Stimulated activated naive CD4-positive, alpha-beta T cell (primary cell): ENCODE results near the gene PSENEN.

Experiments used
- DNase-seq, 6 experiments: peaks; one replicate each; lab custom pipeline; 2025; lab: John Stamatoyannopoulos, UW

Gene PSENEN

GRCh38 chr19:35745328-35746086, at the start of gene PSENEN, which contains the start of gene U2AF1L4:
PSENEN (plus strand) TSS chr19:35745651; CDS start chr19:35745931, 280 bp downstream.
U2AF1L4 (minus strand) TSS chr19:35745418; CDS start chr19:35745391, 27 bp downstream.
- peak; percentile 89 to 97 (median 96) for DNase-seq

- DNase-seq, result no peak
Measured at GRCh38 chr19:35695895-35696422, 49.5 kb upstream of the PSENEN start.

- DNase-seq, result no peak
Measured at GRCh38 chr19:35696835-35697234, 48.6 kb upstream of the PSENEN start.

GRCh38 chr19:35702223-35703012, 43.0 kb upstream of the PSENEN start:
- DNase-seq, result peak; percentile 85 to 95 (median 89)

GRCh38 chr19:35703343-35703742, 42.1 kb upstream of the PSENEN start:
- no peak for DNase-seq

GRCh38 chr19:35704218-35704617, 41.2 kb upstream of the PSENEN start, which contains the start of gene ZBTB32:
ZBTB32 (plus strand) TSS chr19:35704558; CDS start chr19:35714627, 10,069 bp downstream.
- no peak for DNase-seq

GRCh38 chr19:35708391-35708790, 37.1 kb upstream of the PSENEN start:
- no peak for DNase-seq

- no peak for DNase-seq
Measured at GRCh38 chr19:35710784-35711723, 34.4 kb upstream of the PSENEN start.

GRCh38 chr19:35712567-35713505, 32.6 kb upstream of the PSENEN start:
- DNase-seq, result peak in 3 of 6 experiments; percentile 11 to 49 (median 14)

GRCh38 chr19:35713506-35713850, 32.0 kb upstream of the PSENEN start:
- peak in 1 of 6 experiments; percentile 52 for DNase-seq

- DNase-seq, result no peak
Measured at GRCh38 chr19:35713904-35714495, 31.5 kb upstream of the PSENEN start.

GRCh38 chr19:35714601-35715354, 30.7 kb upstream of the PSENEN start:
- DNase-seq, result no peak

- DNase-seq, result no peak
Measured at GRCh38 chr19:35715355-35715809, 30.1 kb upstream of the PSENEN start.

GRCh38 chr19:35715981-35716800, 29.3 kb upstream of the PSENEN start:
- DNase-seq, result peak in 2 of 6 experiments; percentile 27 to 29

GRCh38 chr19:35716801-35717664, 28.4 kb upstream of the PSENEN start:
- peak; percentile 89 to 98 (median 96) for DNase-seq

- DNase-seq, result no peak
Measured at GRCh38 chr19:35717665-35718344, 27.6 kb upstream of the PSENEN start, which contains the start of gene KMT2B. KMT2B (plus strand) TSS chr19:35718003; CDS start chr19:35718019, 16 bp downstream.
